ENCODE measurements around the gene S100A8. TPM values are rescaled to one million over a fixed set of nuclear protein-coding genes. Genes with fewer than 3 reads are reported as not detected.

The S100A8 gene
- total RNA-seq, 3 donors from 2014 or later = 13.1 to 37.4 (median 26.5) TPM

GRCh38 chr1:153361480-153362109 is 29.3 kb downstream of the S100A8 start:
- DNase-seq (ENCODE audit: low spot score in 2 of 2) = no peak
- Histone ChIP-seq H3K9me3 (no peaks in the 10 kb centered on the region), H3K4me1 (peaks cover 0 to 19% of the 10 kb centered on the region in 2 donors), H3K4me3 (no peak overlapping the region), H3K36me3 (no peaks in the 10 kb centered on the region), H3K27ac (no peak overlapping the region), H3K27me3 (no peaks in the 10 kb centered on the region)
- intact Hi-C loops (cut with DNase I; ENCODE audit: low total_unique reads) = no loop called here
- TF ChIP-seq POLR2AphosphoS5 (IDR thresholded peaks at IDR 0.05) (no peak), POLR2A (IDR thresholded peaks at IDR 0.05) (no peak), CTCF (IDR thresholded peaks at IDR 0.05) (no peak)

- Histone ChIP-seq H3K4me1 (peaks cover 0 to 18% of the 10 kb centered on the region in 2 donors), H3K36me3 (no peaks in the 10 kb centered on the region), H3K27me3 (no peaks in the 10 kb centered on the region), H3K27ac (no peak overlapping the region), H3K4me3 (no peak overlapping the region), H3K9me3 (no peaks in the 10 kb centered on the region)
- intact Hi-C loops (cut with DNase I; ENCODE audit: low total_unique reads) = no loop called here
- TF ChIP-seq CTCF (IDR thresholded peaks at IDR 0.05) = no peak
- no peak for TF ChIP-seq POLR2A (IDR thresholded peaks at IDR 0.05)
- TF ChIP-seq POLR2AphosphoS5 (IDR thresholded peaks at IDR 0.05) = no peak
- DNase-seq (ENCODE audit: low spot score in 2 of 2) = no peak
Measured at GRCh38 chr1:153360592-153361479, 30.0 kb downstream of the S100A8 start.

- TF ChIP-seq CTCF (IDR thresholded peaks at IDR 0.05) (no peak), POLR2AphosphoS5 (IDR thresholded peaks at IDR 0.05) (no peak), POLR2A (IDR thresholded peaks at IDR 0.05) (no peak)
- no peak overlapping the region for H3K27ac ChIP-seq
Measured at GRCh38 chr1:153360190-153360589, 30.7 kb downstream of the S100A8 start.

GRCh38 chr1:153359241-153359640 is 31.6 kb downstream of the S100A8 start:
- Histone ChIP-seq H3K27ac (no peak overlapping the region), H3K4me3 (peak overlapping the region in 1 of 3 donors; percentile 10), H3K4me1 (peaks cover 0 to 9% of the 10 kb centered on the region in 2 donors), H3K36me3 (no peaks in the 10 kb centered on the region), H3K9me3 (no peaks in the 10 kb centered on the region), H3K27me3 (no peaks in the 10 kb centered on the region)
- peak in 1 of 2 donors; percentile 12 for DNase-seq (ENCODE audit: low spot score in 2 of 2)
- no peak for TF ChIP-seq CTCF (IDR thresholded peaks at IDR 0.05)
- intact Hi-C loops (cut with DNase I; ENCODE audit: low total_unique reads) = no loop called here

More at GRCh38 chr1:153360190-153360589, 30.7 kb downstream of the S100A8 start:
- no peak overlapping the region for H3K4me3 ChIP-seq
- H3K9me3 ChIP-seq = no peaks in the 10 kb centered on the region
- H3K4me1 ChIP-seq = peaks cover 0 to 15% of the 10 kb centered on the region in 2 donors
- no peak for DNase-seq (ENCODE audit: low spot score in 2 of 2)
- no peaks in the 10 kb centered on the region for H3K36me3 ChIP-seq
- H3K27me3 ChIP-seq = no peaks in the 10 kb centered on the region
- intact Hi-C loops (cut with DNase I; ENCODE audit: low total_unique reads) = no loop called here

- Histone ChIP-seq H3K9me3 (no peaks in the 10 kb centered on the region), H3K4me3 (peak overlapping the region in 1 of 3 donors; percentile 10), H3K36me3 (no peaks in the 10 kb centered on the region), H3K27me3 (no peaks in the 10 kb centered on the region), H3K4me1 (peaks cover 0 to 9% of the 10 kb centered on the region in 2 donors), H3K27ac (no peak overlapping the region)
- no peak for TF ChIP-seq POLR2AphosphoS5 (IDR thresholded peaks at IDR 0.05)
- no peak for TF ChIP-seq POLR2A (IDR thresholded peaks at IDR 0.05)
- no peak for TF ChIP-seq CTCF (IDR thresholded peaks at IDR 0.05)
- intact Hi-C loops (cut with DNase I; ENCODE audit: low total_unique reads) = no loop called here
- DNase-seq (ENCODE audit: low spot score in 2 of 2) = peak in 1 of 2 donors; percentile 10
Measured at GRCh38 chr1:153358691-153358975, 32.2 kb downstream of the S100A8 start.
